Ovary (tissue), 9 donors: ENCODE measurements around the gene TLE2. TPM values are rescaled to one million over a fixed set of nuclear protein-coding genes. Genes with fewer than 3 reads are reported as not detected.

Experiments used
- DNase-seq, 5 donors: peaks; one replicate each; pipeline ENCODE4 v3.0.0-alpha.2; 2019 to 2020
- H3K27ac ChIP-seq, 2 donors: fragments of 200-600 bp; one replicate each; pipeline versions ENCODE4 v1.5.1 to v1.8.0; 2019 to 2022
- H3K27me3 ChIP-seq: fragments of 200-600 bp; one replicate; pipeline ENCODE4 v1.8.0; 2022
- H3K36me3 ChIP-seq: fragments of 200-600 bp; sonication (generic); one replicate; pipeline ENCODE4 v1.5.1; 2019
- H3K4me1 ChIP-seq: one replicate; pipeline ENCODE4 v1.8.1; 2013; ENCODE audit warnings: mild to moderate bottlenecking, moderate library complexity; ENCODE audit not compliant: insufficient read depth
- H3K4me3 ChIP-seq: fragments of 200-600 bp; sonication (generic); one replicate; pipeline ENCODE4 v1.5.1; 2017
- H3K9me3 ChIP-seq, 2 donors: fragments of 200-600 bp in 1 of 2; sonication (generic) in 1 of 2; one replicate each; pipeline versions ENCODE4 v1.5.1 to v1.8.1; 2013 to 2019; ENCODE audit warnings: mild to moderate bottlenecking in 1 of 2, moderate library complexity in 1 of 2
- CTCF ChIP-seq, 3 donors: fragments of 450-650 bp in 2 of 3; fragments of 200-600 bp in 1 of 3; IDR thresholded peaks; one replicate each; pipeline versions ENCODE4 v1.5.1 to v1.8.0; 2016 to 2022; ENCODE audit warnings: antibody characterized with exemption in 3 of 3, mild to moderate bottlenecking in 1 of 3
- EP300 ChIP-seq: sonication (generic); formaldehyde crosslinking; IDR thresholded peaks from one replicate; pipeline ENCODE4 v1.6.1; 2017; ENCODE audit warnings: antibody characterized with exemption
- POLR2A ChIP-seq: fragments of 450-650 bp; IDR thresholded peaks from one replicate; pipeline ENCODE4 v1.6.1; 2017; ENCODE audit warnings: antibody characterized with exemption, mild to moderate bottlenecking, moderate library complexity
- WGBS, 3 donors: extraction: QIAGEN DNeasy Blood & Tissue Kit in 1 of 3; methylation state at CpG; one replicate each; pipeline versions ENCODE4 v1.1.5 to v1.1.7; 2013 to 2017; 5-methylcytosine and 5-hydroxymethylcytosine counted together
- intact Hi-C, 4 donors: fragments of 100-400 bp; cut with DNase I; formaldehyde crosslinking; loops; one replicate each; pipeline versions ENCODE4 v1.11.0 to v1.15.1; 2022 to 2023
- polyA plus RNA-seq, 2 donors: library from polyadenylated mRNA; stranded (reverse); fragments of 200-250 nt in 1 of 2; fragments of 350-450 nt in 1 of 2; fragmentation: Illumina TruSeq in 1 of 2; extraction: RNeasy Lipid Tissue Mini Kit (QIAGEN cat#74804) in 1 of 2; gene quantifications; one replicate each; pipeline ENCODE4 v1.2.3, GENCODE V29; 2013 to 2014
- total RNA-seq, 7 donors: library from RNA; depleted of rRNA in 2 of 7; stranded (reverse); fragments of >200 nt in 2 of 7; fragmentation: NEBNext Ultra II Directional in 3 of 7; extraction: Animal tissue kit (Norgen Biotek cat#: 25700) in 3 of 7; gene quantifications; one replicate each; pipeline versions ENCODE4 v1.1.0 to v1.2.4, GENCODE V29; 2016 to 2023
- donor health status: DM: no; HTN: no; CAD: no; lungs with moderate emphysema.
- donor health status: DM: no; HTN: no; CAD: no.
- donor health status: Bipolar disorder and iron deficiency.
- donor health status: DM: yes; HTN: yes; CAD: no.
- donor health status: DM: no; HTN: no; CAD: no.
- donor health status: DM: yes; HTN: yes; CAD: no.

TLE2 gene
- total and polyA plus RNA-seq, 9 donors = 15.1 to 43.9 (median 35.0) TPM

GRCh38 chr19:3065675-3066357 is 36.7 kb upstream of the TLE2 start:
- H3K27me3 ChIP-seq = no peaks in the 10 kb centered on the region
- H3K4me3 ChIP-seq = no peak overlapping the region
- intact Hi-C loops = no loop called here
- no peak overlapping the region for H3K27ac ChIP-seq
- H3K36me3 ChIP-seq = no peaks in the 10 kb centered on the region
- no peaks in the 10 kb centered on the region for H3K9me3 ChIP-seq
- H3K4me1 ChIP-seq = no peaks in the 10 kb centered on the region
- no peak for DNase-seq
- no peak for TF ChIP-seq EP300
- TF ChIP-seq CTCF (IDR thresholded peaks at IDR 0.05) = no peak
- no peak for TF ChIP-seq POLR2A
- 63 to 74% (median 73%) methylated on average over 15 of the region's 15 CpGs for WGBS, 3 donors

- 94 to 97% (median 96%) methylated on average over 7 of the region's 7 CpGs for WGBS, 3 donors
- no peak overlapping the region for H3K4me3 ChIP-seq
- H3K9me3 ChIP-seq = no peaks in the 10 kb centered on the region
- H3K36me3 ChIP-seq = no peaks in the 10 kb centered on the region
- intact Hi-C loops = no loop called here
- no peaks in the 10 kb centered on the region for H3K27me3 ChIP-seq
- TF ChIP-seq EP300 (no peak), POLR2A (no peak), CTCF (IDR thresholded peaks at IDR 0.05) (no peak)
- no peak for DNase-seq
- no peaks in the 10 kb centered on the region for H3K4me1 ChIP-seq
- no peak overlapping the region for H3K27ac ChIP-seq
Measured at GRCh38 chr19:3064011-3064330, 34.9 kb upstream of the TLE2 start.

GRCh38 chr19:3062165-3063105 is 33.4 kb upstream of the TLE2 start, which contains the start of gene TLE5:
TLE5 (minus strand) TSS chr19:3062495; CDS start chr19:3062200, 295 bp downstream.
- intact Hi-C loops = no loop called here
- Histone ChIP-seq H3K4me1 (peaks cover 4% of the 10 kb centered on the region), H3K36me3 (no peaks in the 10 kb centered on the region), H3K27me3 (no peaks in the 10 kb centered on the region), H3K4me3 (peak within 1 kb of the TSS; percentile 75), H3K9me3 (no peaks in the 10 kb centered on the region), H3K27ac (peak within 1 kb of the TSS; percentile 96)
- peak; percentile 69 to 83 (median 79) for DNase-seq
- 2 to 4% (median 3%) methylated on average over 33 to 110 of the region's 111 CpGs for WGBS, 3 donors
- TF ChIP-seq CTCF (IDR thresholded peaks at IDR 0.05) (no peak), POLR2A (peak; percentile 25), EP300 (no peak)

- Histone ChIP-seq H3K4me3 (peak overlapping the region; percentile 75), H3K36me3 (no peaks in the 10 kb centered on the region), H3K9me3 (no peaks in the 10 kb centered on the region), H3K27ac (peak overlapping the region; percentile 96), H3K27me3 (no peaks in the 10 kb centered on the region), H3K4me1 (peaks cover 9% of the 10 kb centered on the region)
- DNase-seq = peak; percentile 77 to 85 (median 83)
- 1 to 6% (median 3%) methylated on average over 14 to 87 of the region's 88 CpGs for WGBS, 3 donors
- TF ChIP-seq POLR2A (peak; percentile 49), EP300 (no peak), CTCF (IDR thresholded peaks at IDR 0.05) (peak in 2 of 3 donors; percentile 27 to 53)
- intact Hi-C loops = no loop called here
Measured at GRCh38 chr19:3061182-3062161, 32.4 kb upstream of the TLE2 start.
